ENCODE results near the gene DPY19L1. TPM values are rescaled to one million over a fixed set of nuclear protein-coding genes. Genes with fewer than 3 reads are reported as not detected.

The DPY19L1 gene
- total and polyA plus RNA-seq, 2 donors = 5.5 to 10.8 TPM

DNA sequence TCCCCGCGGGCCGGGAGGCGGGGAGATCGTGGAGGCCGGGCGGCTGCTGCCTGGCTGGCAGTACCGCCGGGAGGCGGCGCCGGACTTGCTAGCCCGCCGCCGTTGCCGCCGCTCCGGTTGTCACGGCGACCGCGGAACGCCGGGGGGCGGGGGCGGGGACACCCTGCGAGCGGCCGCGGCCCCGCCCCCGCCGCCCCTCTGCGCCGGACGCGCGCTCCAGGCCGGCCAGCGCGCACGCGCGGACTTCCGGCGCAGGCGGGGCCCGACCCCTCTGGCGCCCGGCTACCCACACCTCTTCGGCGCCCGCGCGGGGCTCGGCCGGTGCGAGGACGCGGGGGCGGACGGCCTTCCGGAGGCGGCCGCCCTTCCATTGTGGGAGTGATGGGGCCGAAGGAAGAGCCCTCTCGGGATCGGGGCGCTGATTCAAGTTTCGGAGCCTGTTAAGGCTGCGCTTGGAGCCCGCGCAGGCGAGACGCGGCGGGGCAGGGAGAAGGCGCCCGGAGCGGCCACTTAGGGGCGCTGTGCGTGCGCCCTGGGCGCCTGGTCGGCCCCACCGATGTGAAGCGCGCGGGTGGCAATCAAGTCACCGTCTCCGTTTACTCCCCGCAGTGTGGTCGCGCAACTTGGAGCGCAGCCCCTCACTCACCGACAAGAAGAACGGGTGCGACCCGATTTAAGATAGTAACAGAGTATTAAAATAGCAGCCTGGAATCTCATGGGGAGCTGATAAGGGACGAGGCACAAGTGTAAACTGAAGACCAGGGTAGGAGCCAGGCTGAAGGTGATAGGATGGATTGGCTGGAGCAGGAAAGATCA lies 449 bp upstream of the DPY19L1 start:
- peaks cover 0 to 3% of the 10 kb centered on the region in 2 donors for H3K9me3 ChIP-seq (ENCODE audit: control insufficient read depth in 2 of 2, insufficient read depth in 1 of 2, low read length in 1 of 2)
- H3K36me3 ChIP-seq (ENCODE audit: control insufficient read depth in 2 of 2, insufficient read depth in 2 of 2, low read length in 1 of 2) = no peaks in the 10 kb centered on the region
- WGBS = under 1% methylated on average over 100 of the region's 100 CpGs
- peaks cover 0 to 26% of the 10 kb centered on the region in 2 donors for H3K27me3 ChIP-seq (ENCODE audit: control insufficient read depth in 2 of 2, insufficient read depth in 1 of 2, low read length in 1 of 2)
- H3K27ac ChIP-seq (ENCODE audit: low read depth in 1 of 2, low read length in 1 of 2) = peak overlapping the region in 1 of 2 donors; percentile 89
- peaks cover 4 to 5% of the 10 kb centered on the region in 2 donors for H3K4me1 ChIP-seq (ENCODE audit: control insufficient read depth in 2 of 2, insufficient read depth in 2 of 2, low read length in 2 of 2)
- peak overlapping the region; percentile 39 to 88 for H3K4me3 ChIP-seq (ENCODE audit: low read length in 2 of 2)
- DNase-seq (ENCODE audit: low read depth in 6 of 9, low spot score in 9 of 9) = peak in 8 of 9 donors; percentile 25 to 85 (median 66)

DNA sequence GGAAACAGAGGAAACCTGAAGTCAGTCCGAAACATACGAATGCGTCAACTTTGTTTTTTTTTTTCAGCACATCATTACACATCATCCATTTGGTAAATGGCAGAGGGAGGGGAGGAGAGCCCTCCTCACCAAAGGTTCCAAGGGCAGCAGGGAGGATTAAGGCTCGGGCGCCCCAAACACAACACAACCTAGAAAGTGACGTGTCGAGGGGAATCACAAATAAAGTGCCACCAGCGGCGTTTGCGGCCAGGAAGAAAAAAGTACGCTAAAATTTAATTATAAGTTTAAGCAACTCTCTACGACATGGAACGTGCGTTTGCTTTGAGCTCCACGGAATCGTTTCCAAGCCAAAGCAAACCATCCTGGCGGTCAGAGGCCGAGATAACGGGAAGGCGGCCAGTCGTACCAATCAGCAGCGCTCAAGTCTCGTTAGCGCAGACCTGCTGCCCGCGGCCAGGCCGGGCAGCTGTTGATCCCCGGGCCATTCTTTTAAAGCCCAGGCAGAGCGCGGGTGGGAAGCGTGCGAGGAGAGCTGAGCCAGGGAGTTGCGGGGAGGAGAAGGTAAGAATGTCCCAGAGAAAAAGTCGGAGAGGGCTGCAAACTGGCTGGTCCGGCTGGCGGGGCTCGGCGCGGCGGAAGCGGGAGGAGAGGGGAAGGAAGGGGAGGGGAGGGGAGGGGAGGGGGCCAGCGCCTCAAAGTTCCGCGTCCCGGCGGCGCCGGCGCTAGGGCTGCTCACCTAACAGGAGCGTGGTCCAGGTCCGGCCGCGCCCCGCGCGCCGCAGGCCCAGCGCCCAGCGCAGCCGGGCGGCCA lies 719 bp downstream of the DPY19L1 start:
- Histone ChIP-seq H3K36me3 (ENCODE audit: control insufficient read depth in 2 of 2, insufficient read depth in 2 of 2, low read length in 1 of 2) (no peaks in the 10 kb centered on the region), H3K4me3 (ENCODE audit: low read length in 2 of 2) (peak overlapping the region; percentile 62 to 88), H3K27ac (ENCODE audit: low read depth in 1 of 2, low read length in 1 of 2) (peak overlapping the region in 1 of 2 donors; percentile 25), H3K4me1 (ENCODE audit: control insufficient read depth in 2 of 2, insufficient read depth in 2 of 2, low read length in 2 of 2) (peaks cover 4 to 5% of the 10 kb centered on the region in 2 donors), H3K27me3 (ENCODE audit: control insufficient read depth in 2 of 2, insufficient read depth in 1 of 2, low read length in 1 of 2) (peaks cover 0 to 26% of the 10 kb centered on the region in 2 donors), H3K9me3 (ENCODE audit: control insufficient read depth in 2 of 2, insufficient read depth in 1 of 2, low read length in 1 of 2) (peaks cover 0 to 3% of the 10 kb centered on the region in 2 donors)
- under 1% methylated on average over 61 of the region's 61 CpGs for WGBS
- DNase-seq (ENCODE audit: low read depth in 6 of 9, low spot score in 9 of 9) = peak in 5 of 9 donors; percentile 11 to 39 (median 15)

GRCh38 chr7:35035511-35035961 lies 1.7 kb downstream of the DPY19L1 start:
- H3K27ac ChIP-seq (ENCODE audit: low read depth in 1 of 2, low read length in 1 of 2) = no peak overlapping the region
- DNase-seq (ENCODE audit: low read depth in 6 of 9, low spot score in 9 of 9) = peak in 2 of 9 donors; percentile 10 to 46

GRCh38 chr7:35032166-35032565 lies 5.1 kb downstream of the DPY19L1 start:
- no peak for DNase-seq (ENCODE audit: low read depth in 6 of 9, low spot score in 9 of 9)
- no peak overlapping the region for H3K4me3 ChIP-seq (ENCODE audit: low read length in 2 of 2)
- H3K27ac ChIP-seq (ENCODE audit: low read depth in 1 of 2, low read length in 1 of 2) = no peak overlapping the region
- no peaks in the 10 kb centered on the region for H3K36me3 ChIP-seq (ENCODE audit: control insufficient read depth in 2 of 2, insufficient read depth in 2 of 2, low read length in 1 of 2)
- 70% methylated on average over 1 of the region's 1 CpG for WGBS
- H3K4me1 ChIP-seq (ENCODE audit: control insufficient read depth in 2 of 2, insufficient read depth in 2 of 2, low read length in 2 of 2) = peaks cover 0 to 5% of the 10 kb centered on the region in 2 donors
- H3K27me3 ChIP-seq (ENCODE audit: control insufficient read depth in 2 of 2, insufficient read depth in 1 of 2, low read length in 1 of 2) = peaks cover 0 to 6% of the 10 kb centered on the region in 2 donors
- H3K9me3 ChIP-seq (ENCODE audit: control insufficient read depth in 2 of 2, insufficient read depth in 1 of 2, low read length in 1 of 2) = peaks cover 0 to 3% of the 10 kb centered on the region in 2 donors

More at GRCh38 chr7:35035511-35035961, 1.7 kb downstream of the DPY19L1 start:
- peaks cover 4 to 5% of the 10 kb centered on the region in 2 donors for H3K4me1 ChIP-seq (ENCODE audit: control insufficient read depth in 2 of 2, insufficient read depth in 2 of 2, low read length in 2 of 2)
- H3K4me3 ChIP-seq (ENCODE audit: low read length in 2 of 2) = no peak overlapping the region
- H3K36me3 ChIP-seq (ENCODE audit: control insufficient read depth in 2 of 2, insufficient read depth in 2 of 2, low read length in 1 of 2) = no peaks in the 10 kb centered on the region
- 87% methylated on average over 5 of the region's 5 CpGs for WGBS
- H3K27me3 ChIP-seq (ENCODE audit: control insufficient read depth in 2 of 2, insufficient read depth in 1 of 2, low read length in 1 of 2) = peaks cover 0 to 26% of the 10 kb centered on the region in 2 donors
- H3K9me3 ChIP-seq (ENCODE audit: control insufficient read depth in 2 of 2, insufficient read depth in 1 of 2, low read length in 1 of 2) = peaks cover 0 to 3% of the 10 kb centered on the region in 2 donors

DNA sequence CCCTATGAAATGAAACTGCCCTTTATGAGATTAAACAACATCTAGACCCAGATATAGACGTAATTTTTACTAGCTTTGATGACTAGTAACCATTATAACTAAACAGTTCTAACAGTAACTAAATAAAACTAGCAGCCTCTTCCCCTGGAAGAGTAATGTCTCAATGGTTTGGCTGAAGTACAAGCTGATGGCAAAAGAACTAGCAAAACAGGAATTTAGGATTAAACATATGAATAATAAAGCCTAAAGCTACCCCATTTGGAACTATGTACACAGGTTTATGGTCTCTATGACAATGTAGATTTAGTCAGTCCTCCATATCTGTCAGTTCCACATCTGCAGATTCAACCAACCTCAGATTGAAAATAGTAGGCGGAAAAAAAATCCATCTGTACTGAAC lies 6.4 kb downstream of the DPY19L1 start:
- Histone ChIP-seq H3K27ac (ENCODE audit: low read depth in 1 of 2, low read length in 1 of 2) (no peak overlapping the region), H3K36me3 (ENCODE audit: control insufficient read depth in 2 of 2, insufficient read depth in 2 of 2, low read length in 1 of 2) (no peaks in the 10 kb centered on the region), H3K4me1 (ENCODE audit: control insufficient read depth in 2 of 2, insufficient read depth in 2 of 2, low read length in 2 of 2) (peaks cover 0 to 5% of the 10 kb centered on the region in 2 donors), H3K4me3 (ENCODE audit: low read length in 2 of 2) (no peak overlapping the region), H3K9me3 (ENCODE audit: control insufficient read depth in 2 of 2, insufficient read depth in 1 of 2, low read length in 1 of 2) (no peaks in the 10 kb centered on the region), H3K27me3 (ENCODE audit: control insufficient read depth in 2 of 2, insufficient read depth in 1 of 2, low read length in 1 of 2) (no peaks in the 10 kb centered on the region)
- WGBS = 95% methylated on average over 2 of the region's 2 CpGs
- DNase-seq (ENCODE audit: low read depth in 6 of 9, low spot score in 9 of 9) = no peak

DNA sequence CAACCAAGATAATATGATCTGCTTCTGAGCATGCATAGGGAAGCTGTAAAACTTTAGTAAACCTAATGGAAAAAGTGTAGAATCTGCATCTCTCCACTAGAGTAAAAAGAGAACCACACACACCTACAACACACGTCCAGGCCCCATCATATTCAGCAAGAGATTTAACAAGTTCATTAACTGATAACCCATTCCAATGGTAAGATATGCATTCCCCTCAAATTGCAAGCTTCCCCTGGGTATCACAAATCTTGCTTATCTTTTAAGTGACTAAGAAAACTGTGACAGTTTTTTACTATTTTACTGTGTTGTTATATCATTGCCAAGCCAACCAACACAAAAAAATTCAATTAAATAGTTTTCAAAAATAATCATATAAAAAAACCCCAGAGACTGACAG lies 8.0 kb downstream of the DPY19L1 start:
- H3K4me3 ChIP-seq (ENCODE audit: low read length in 2 of 2) = no peak overlapping the region
- no peaks in the 10 kb centered on the region for H3K36me3 ChIP-seq (ENCODE audit: control insufficient read depth in 2 of 2, insufficient read depth in 2 of 2, low read length in 1 of 2)
- DNase-seq (ENCODE audit: low read depth in 6 of 9, low spot score in 9 of 9) = no peak
- H3K27me3 ChIP-seq (ENCODE audit: control insufficient read depth in 2 of 2, insufficient read depth in 1 of 2, low read length in 1 of 2) = no peaks in the 10 kb centered on the region
- WGBS = 96% methylated on average over 1 of the region's 1 CpG
- H3K27ac ChIP-seq (ENCODE audit: low read depth in 1 of 2, low read length in 1 of 2) = no peak overlapping the region
- H3K9me3 ChIP-seq (ENCODE audit: control insufficient read depth in 2 of 2, insufficient read depth in 1 of 2, low read length in 1 of 2) = no peaks in the 10 kb centered on the region
- H3K4me1 ChIP-seq (ENCODE audit: control insufficient read depth in 2 of 2, insufficient read depth in 2 of 2, low read length in 2 of 2) = no peaks in the 10 kb centered on the region

GRCh38 chr7:35026150-35026549 lies 11.1 kb downstream of the DPY19L1 start:
- Histone ChIP-seq H3K27me3 (ENCODE audit: control insufficient read depth in 2 of 2, insufficient read depth in 1 of 2, low read length in 1 of 2) (no peaks in the 10 kb centered on the region), H3K27ac (ENCODE audit: low read depth in 1 of 2, low read length in 1 of 2) (no peak overlapping the region), H3K4me1 (ENCODE audit: control insufficient read depth in 2 of 2, insufficient read depth in 2 of 2, low read length in 2 of 2) (no peaks in the 10 kb centered on the region), H3K36me3 (ENCODE audit: control insufficient read depth in 2 of 2, insufficient read depth in 2 of 2, low read length in 1 of 2) (no peaks in the 10 kb centered on the region), H3K4me3 (ENCODE audit: low read length in 2 of 2) (no peak overlapping the region), H3K9me3 (ENCODE audit: control insufficient read depth in 2 of 2, insufficient read depth in 1 of 2, low read length in 1 of 2) (no peaks in the 10 kb centered on the region)
- no peak for DNase-seq (ENCODE audit: low read depth in 6 of 9, low spot score in 9 of 9)

GRCh38 chr7:35025369-35025870 lies 11.9 kb downstream of the DPY19L1 start:
- no peak overlapping the region for H3K4me3 ChIP-seq (ENCODE audit: low read length in 2 of 2)
- H3K36me3 ChIP-seq (ENCODE audit: control insufficient read depth in 2 of 2, insufficient read depth in 2 of 2, low read length in 1 of 2) = no peaks in the 10 kb centered on the region
- H3K27me3 ChIP-seq (ENCODE audit: control insufficient read depth in 2 of 2, insufficient read depth in 1 of 2, low read length in 1 of 2) = no peaks in the 10 kb centered on the region
- 95% methylated on average over 1 of the region's 1 CpG for WGBS
- H3K27ac ChIP-seq (ENCODE audit: low read depth in 1 of 2, low read length in 1 of 2) = no peak overlapping the region
- no peaks in the 10 kb centered on the region for H3K4me1 ChIP-seq (ENCODE audit: control insufficient read depth in 2 of 2, insufficient read depth in 2 of 2, low read length in 2 of 2)
- no peaks in the 10 kb centered on the region for H3K9me3 ChIP-seq (ENCODE audit: control insufficient read depth in 2 of 2, insufficient read depth in 1 of 2, low read length in 1 of 2)
- no peak for DNase-seq (ENCODE audit: low read depth in 6 of 9, low spot score in 9 of 9)

- H3K27ac ChIP-seq (ENCODE audit: low read depth in 1 of 2, low read length in 1 of 2) = no peak overlapping the region
- no peak overlapping the region for H3K4me3 ChIP-seq (ENCODE audit: low read length in 2 of 2)
- H3K36me3 ChIP-seq (ENCODE audit: control insufficient read depth in 2 of 2, insufficient read depth in 2 of 2, low read length in 1 of 2) = no peaks in the 10 kb centered on the region
- DNase-seq (ENCODE audit: low read depth in 6 of 9, low spot score in 9 of 9) = no peak
- WGBS = 95% methylated on average over 3 of the region's 3 CpGs
- no peaks in the 10 kb centered on the region for H3K27me3 ChIP-seq (ENCODE audit: control insufficient read depth in 2 of 2, insufficient read depth in 1 of 2, low read length in 1 of 2)
- no peaks in the 10 kb centered on the region for H3K4me1 ChIP-seq (ENCODE audit: control insufficient read depth in 2 of 2, insufficient read depth in 2 of 2, low read length in 2 of 2)
- no peaks in the 10 kb centered on the region for H3K9me3 ChIP-seq (ENCODE audit: control insufficient read depth in 2 of 2, insufficient read depth in 1 of 2, low read length in 1 of 2)
Observed at GRCh38 chr7:35024298-35024697, 13.0 kb downstream of the DPY19L1 start.
